Spleen (tissue), 11 donors: ENCODE results near the gene APBB2. TPM values are rescaled to one million over a fixed set of nuclear protein-coding genes. Genes with fewer than 3 reads are reported as not detected.

ENCODE experiments used
- DNase-seq: peaks from one replicate; pipeline ENCODE4 v3.0.0-alpha.2; 2020
- H3K27ac ChIP-seq, 8 donors: fragments of 200-600 bp; sonication (generic) in 7 of 8; 1 replicate in 4 of 8; 2 replicates in 4 of 8; pipeline versions ENCODE4 v1.5.0 to v1.8.0; 2016 to 2021; ENCODE audit warnings: inconsistent platforms in 4 of 8, mild to moderate bottlenecking in 4 of 8, moderate library complexity in 1 of 8
- H3K27me3 ChIP-seq, 7 donors: fragments of 200-600 bp; sonication (generic) in 6 of 7; replicated peaks in 1 of 7; 1 replicate in 4 of 7; 2 replicates in 3 of 7; pipeline versions ENCODE4 v1.5.0 to v1.8.0; 2016 to 2021; ENCODE audit warnings: inconsistent platforms in 3 of 7, mild to moderate bottlenecking in 1 of 7
- H3K36me3 ChIP-seq, 6 donors: fragments of 200-600 bp; sonication (generic) in 5 of 6; 1 replicate in 4 of 6; 2 replicates in 2 of 6; pipeline versions ENCODE4 v1.5.0 to v1.8.0; 2016 to 2021; ENCODE audit warnings: inconsistent platforms in 2 of 6
- H3K4me1 ChIP-seq, 6 donors: fragments of 200-600 bp; sonication (generic) in 5 of 6; 1 replicate in 3 of 6; 2 replicates in 3 of 6; pipeline versions ENCODE4 v1.5.0 to v1.8.0; 2016 to 2021; ENCODE audit warnings: inconsistent platforms in 3 of 6
- H3K4me3 ChIP-seq, 8 donors: fragments of 200-600 bp; sonication (generic) in 7 of 8; 1 replicate in 4 of 8; 2 replicates in 4 of 8; pipeline versions ENCODE4 v1.5.0 to v1.8.0; 2016 to 2021; ENCODE audit warnings: inconsistent platforms in 4 of 8, mild to moderate bottlenecking in 4 of 8, moderate library complexity in 2 of 8
- H3K9me3 ChIP-seq, 8 donors: fragments of 200-600 bp; sonication (generic) in 7 of 8; 1 replicate in 4 of 8; 2 replicates in 4 of 8; pipeline versions ENCODE4 v1.5.0 to v1.8.0; 2016 to 2021; ENCODE audit warnings: inconsistent platforms in 4 of 8
- CTCF ChIP-seq, 11 experiments: fragments of 200-600 bp in 7 of 11; fragments of 450-650 bp in 4 of 11; sonication (generic) in 4 of 11; IDR thresholded peaks in 8 of 11; conservative IDR thresholded peaks in 3 of 11; 1 replicate in 7 of 11; 2 replicates in 4 of 11; pipeline versions ENCODE4 v1.4.0 to v1.8.0; 2016 to 2021; ENCODE audit warnings: antibody characterized with exemption in 11 of 11, inconsistent platforms in 4 of 11, mild to moderate bottlenecking in 1 of 11
- POLR2A ChIP-seq, 3 donors: fragments of 450-650 bp; IDR thresholded peaks; one replicate each; pipeline ENCODE4 v1.5.1; 2017; ENCODE audit warnings: antibody characterized with exemption in 3 of 3, mild to moderate bottlenecking in 1 of 3
- POLR2AphosphoS5 ChIP-seq, 3 donors: sonication (generic); formaldehyde crosslinking; IDR thresholded peaks; one replicate each; pipeline ENCODE4 v1.5.1; 2017; ENCODE audit warnings: antibody characterized with exemption in 3 of 3
- WGBS, 5 donors: extraction: QIAGEN DNeasy Blood & Tissue Kit in 3 of 5; methylation state at CpG; one replicate each; pipeline versions ENCODE4 v1.1.5 to v1.1.7; 2013 to 2018; 5-methylcytosine and 5-hydroxymethylcytosine counted together
- intact Hi-C: fragments of 100-400 bp; cut with DNase I; formaldehyde crosslinking; loops from one replicate; pipeline ENCODE4 v1.15.0; 2023; ENCODE audit warnings: low total_unique reads
- polyA plus RNA-seq, 3 donors: library from polyadenylated mRNA; stranded (reverse); fragments of 200-250 nt; gene quantifications; one replicate each; pipeline ENCODE4 v1.2.1, GENCODE V29; 2013
- total RNA-seq, 7 donors: library from RNA; depleted of rRNA in 3 of 7; stranded (reverse); fragments of >200 nt in 3 of 7; fragmentation: NEBNext Ultra II Directional in 4 of 7; extraction: Animal tissue kit (Norgen Biotek cat#: 25700) in 4 of 7; gene quantifications; one replicate each; pipeline versions ENCODE4 v1.1.0 to v1.2.1, GENCODE V29; 2016 to 2021
- donor health status: healthy with polysubstance abuse.
- donor health status: DM: no; HTN: no; CAD: no; lungs with moderate emphysema.
- donor health status: DM: no; HTN: no; CAD: no.
- donor health status: Bipolar disorder and iron deficiency.
- donor health status: healthy.
- donor health status: DM: no; HTN: no; CAD: no.
- donor health status: DM: yes; HTN: yes; CAD: no.

APBB2 gene
- total and polyA plus RNA-seq, 10 donors, result 4.0 to 115 (median 76.7) TPM

GRCh38 chr4:41189666-41190065, 24.7 kb downstream of the APBB2 start:
- no peaks in the 10 kb centered on the region for H3K9me3 ChIP-seq
- H3K4me3 ChIP-seq, result no peak overlapping the region
- intact Hi-C loops, result no loop called here
- H3K4me1 ChIP-seq, result peaks cover 0 to 7% (median 0%) of the 10 kb centered on the region in 6 donors
- H3K27ac ChIP-seq, result no peak overlapping the region
- 50 to 70% (median 57%) methylated on average over 2 of the region's 2 CpGs for WGBS, 5 donors
- DNase-seq, result no peak
- no peaks in the 10 kb centered on the region for H3K36me3 ChIP-seq
- TF ChIP-seq POLR2A (IDR thresholded peaks at IDR 0.05), result no peak
- TF ChIP-seq POLR2AphosphoS5 (IDR thresholded peaks at IDR 0.05), result no peak
- H3K27me3 ChIP-seq, result no peaks in the 10 kb centered on the region

- Histone ChIP-seq H3K27me3 (no peaks in the 10 kb centered on the region), H3K9me3 (peaks cover 0 to 2% (median 0%) of the 10 kb centered on the region in 8 donors), H3K36me3 (no peaks in the 10 kb centered on the region), H3K4me3 (no peak overlapping the region), H3K4me1 (peaks cover 0 to 7% (median 0%) of the 10 kb centered on the region in 6 donors), H3K27ac (no peak overlapping the region)
- TF ChIP-seq POLR2A (IDR thresholded peaks at IDR 0.05) (no peak), POLR2AphosphoS5 (IDR thresholded peaks at IDR 0.05) (no peak), CTCF (IDR thresholded peaks at IDR 0.05 in 8 of 11, conservative IDR thresholded peaks at IDR 0.05 in 3 of 11) (no peak)
- intact Hi-C loops, result no loop called here
- WGBS, 5 donors, result 53 to 73% (median 63%) methylated on average over 2 of the region's 2 CpGs
- no peak for DNase-seq
Observed at GRCh38 chr4:41189076-41189475, 25.3 kb downstream of the APBB2 start.

GRCh38 chr4:41185614-41186592, 28.4 kb downstream of the APBB2 start:
- intact Hi-C loops, result no loop called here
- Histone ChIP-seq H3K4me3 (no peak overlapping the region), H3K27ac (no peak overlapping the region), H3K9me3 (peaks cover 0 to 4% (median 0%) of the 10 kb centered on the region in 8 donors), H3K27me3 (no peaks in the 10 kb centered on the region), H3K36me3 (no peaks in the 10 kb centered on the region), H3K4me1 (peaks cover 0 to 7% (median 0%) of the 10 kb centered on the region in 6 donors)
- WGBS, 5 donors, result 62 to 83% (median 68%) methylated on average over 5 of the region's 5 CpGs
- no peak for TF ChIP-seq CTCF (IDR thresholded peaks at IDR 0.05 in 8 of 11, conservative IDR thresholded peaks at IDR 0.05 in 3 of 11)
- TF ChIP-seq POLR2A (IDR thresholded peaks at IDR 0.05), result no peak
- no peak for TF ChIP-seq POLR2AphosphoS5 (IDR thresholded peaks at IDR 0.05)
- no peak for DNase-seq

- 74 to 96% (median 91%) methylated on average over 5 of the region's 5 CpGs for WGBS, 5 donors
Observed at GRCh38 chr4:41184009-41184408, 30.3 kb downstream of the APBB2 start.

More at GRCh38 chr4:41184009-41184408, 30.3 kb downstream of the APBB2 start:
- Histone ChIP-seq H3K9me3 (peaks cover 0 to 4% (median 0%) of the 10 kb centered on the region in 8 donors), H3K27me3 (no peaks in the 10 kb centered on the region), H3K27ac (no peak overlapping the region), H3K4me1 (peaks cover 0 to 7% (median 0%) of the 10 kb centered on the region in 6 donors), H3K36me3 (no peaks in the 10 kb centered on the region), H3K4me3 (no peak overlapping the region)
- TF ChIP-seq POLR2A (IDR thresholded peaks at IDR 0.05) (no peak), CTCF (IDR thresholded peaks at IDR 0.05 in 8 of 11, conservative IDR thresholded peaks at IDR 0.05 in 3 of 11) (no peak), POLR2AphosphoS5 (IDR thresholded peaks at IDR 0.05) (no peak)
- DNase-seq, result no peak
- intact Hi-C loops, result no loop called here
